MM.1S (cell line): ENCODE measurements around the gene CABLES1.

Experiments
- EZH2 ChIP-seq: fragments of 300-600 bp; sonication (generic); optimal IDR thresholded peaks from 2 replicates; pipeline ENCODE3; 2017; ENCODE audit warnings: low read depth, mild to moderate bottlenecking, antibody characterized with exemption, low read length, mixed read lengths
- TF ChIP-seq, protein P1 (sequence below): fragments of 300-600 bp; sonication (generic); IDR thresholded peaks from 2 replicates; pipeline ENCODE4 v1.5.1; 2016; ENCODE audit warnings: antibody characterized with exemption, low read length, mixed read lengths

DNA sequence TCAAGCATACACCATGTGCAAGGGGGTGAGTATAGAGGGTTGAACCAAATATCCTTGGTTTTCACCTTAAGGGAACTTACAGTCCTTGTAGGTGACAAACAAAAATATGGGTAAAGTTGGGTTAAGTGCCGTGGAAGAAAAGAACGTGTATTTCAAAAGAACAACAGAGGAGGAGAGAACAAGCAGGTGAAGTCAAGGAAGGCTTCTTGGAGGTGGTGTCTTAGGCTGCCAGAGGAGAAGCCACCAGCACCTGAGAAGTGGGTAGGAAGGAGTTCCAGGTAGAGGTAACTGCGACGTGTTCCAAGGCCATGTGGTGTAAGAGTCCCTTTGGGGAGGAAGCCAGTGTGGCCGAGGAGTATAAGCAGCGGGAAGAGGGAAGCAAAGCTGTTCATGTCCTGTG is 27.2 kb downstream of the CABLES1 start:
- TF ChIP-seq, protein P1, sequence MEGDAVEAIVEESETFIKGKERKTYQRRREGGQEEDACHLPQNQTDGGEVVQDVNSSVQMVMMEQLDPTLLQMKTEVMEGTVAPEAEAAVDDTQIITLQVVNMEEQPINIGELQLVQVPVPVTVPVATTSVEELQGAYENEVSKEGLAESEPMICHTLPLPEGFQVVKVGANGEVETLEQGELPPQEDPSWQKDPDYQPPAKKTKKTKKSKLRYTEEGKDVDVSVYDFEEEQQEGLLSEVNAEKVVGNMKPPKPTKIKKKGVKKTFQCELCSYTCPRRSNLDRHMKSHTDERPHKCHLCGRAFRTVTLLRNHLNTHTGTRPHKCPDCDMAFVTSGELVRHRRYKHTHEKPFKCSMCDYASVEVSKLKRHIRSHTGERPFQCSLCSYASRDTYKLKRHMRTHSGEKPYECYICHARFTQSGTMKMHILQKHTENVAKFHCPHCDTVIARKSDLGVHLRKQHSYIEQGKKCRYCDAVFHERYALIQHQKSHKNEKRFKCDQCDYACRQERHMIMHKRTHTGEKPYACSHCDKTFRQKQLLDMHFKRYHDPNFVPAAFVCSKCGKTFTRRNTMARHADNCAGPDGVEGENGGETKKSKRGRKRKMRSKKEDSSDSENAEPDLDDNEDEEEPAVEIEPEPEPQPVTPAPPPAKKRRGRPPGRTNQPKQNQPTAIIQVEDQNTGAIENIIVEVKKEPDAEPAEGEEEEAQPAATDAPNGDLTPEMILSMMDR = no peak
- no peak for TF ChIP-seq EZH2
